COLO668 (cell line): ENCODE data around the gene FAM89A.
"Not testable (repeated sequence)": the region's sequence is repeated elsewhere in the genome, so short reads cannot be mapped to it uniquely, and the experiment has no call there.

Experiments used
- DNase-seq: peaks from one replicate; lab custom pipeline; 2025; ENCODE audit not compliant: unreplicated experiment; lab: John Stamatoyannopoulos, UW

FAM89A gene

DNA sequence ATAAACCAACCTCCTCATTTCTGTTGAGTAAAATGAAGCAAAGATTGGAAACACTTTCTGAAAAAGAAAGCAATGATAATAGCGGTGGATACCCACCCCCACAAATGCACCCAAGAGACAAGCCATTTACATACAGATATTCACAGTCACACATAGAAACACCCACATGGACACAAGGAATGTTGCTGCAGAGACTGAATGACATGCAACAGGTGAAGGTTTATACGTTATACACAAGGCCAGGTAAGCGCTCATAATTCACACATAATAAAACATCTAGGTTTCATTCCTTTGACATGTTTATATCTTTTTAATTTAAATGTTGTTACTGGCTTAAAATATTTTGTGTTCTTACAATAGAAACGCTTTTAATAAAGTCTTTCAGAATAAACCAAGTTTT, 39.9 kb downstream of the FAM89A start:
- no peak for DNase-seq

DNA sequence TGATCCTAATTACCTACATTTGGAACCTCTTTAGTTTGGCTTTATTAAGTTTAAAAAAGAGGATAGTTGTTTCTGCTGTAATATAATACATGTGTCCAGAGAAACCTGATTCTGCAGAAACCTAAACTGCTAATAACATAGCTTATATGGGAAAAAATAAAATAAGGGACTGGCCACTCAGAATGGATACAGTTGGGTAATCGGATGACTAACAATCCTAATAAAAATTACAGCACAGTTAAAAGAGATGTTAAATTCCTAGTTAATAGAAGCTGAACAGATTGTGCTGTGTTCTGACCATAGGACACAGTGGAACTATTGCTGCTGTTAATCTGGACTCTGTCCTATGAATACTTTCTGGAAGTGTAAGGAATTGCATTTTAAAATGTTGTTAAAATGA, 45.2 kb downstream of the FAM89A start:
- no peak for DNase-seq

DNA sequence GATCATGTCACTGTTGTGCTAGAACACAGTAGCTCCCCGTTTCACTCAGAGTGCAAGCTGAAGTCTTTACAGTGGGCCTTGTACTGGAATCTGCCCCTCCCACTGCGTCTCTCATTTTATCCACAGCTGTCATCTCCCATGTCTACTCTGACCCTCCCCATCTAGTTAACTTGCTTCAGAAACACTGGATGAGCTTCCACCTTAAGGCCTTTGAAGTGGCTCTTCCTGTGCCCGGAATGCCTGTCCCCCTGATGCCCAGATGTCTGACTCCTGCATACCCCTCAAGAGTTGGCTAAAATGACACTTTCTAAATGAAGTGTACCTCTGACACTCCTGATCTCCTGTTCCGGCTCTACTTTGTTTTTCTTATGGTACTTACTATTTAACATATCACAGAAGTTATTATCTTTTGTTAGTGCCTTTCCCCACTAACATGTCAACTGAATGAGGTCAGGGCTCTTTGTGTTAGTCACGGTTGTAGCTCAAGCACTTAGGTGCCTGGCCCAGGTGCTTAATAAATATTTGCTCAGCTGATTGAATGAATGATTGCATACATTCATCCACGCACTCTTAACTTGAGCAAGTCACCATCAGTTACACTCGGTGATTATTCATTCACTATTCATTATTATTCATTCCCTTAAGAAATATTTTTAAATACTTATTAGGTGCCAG, 47.8 kb downstream of the FAM89A start:
- peak; percentile 52 for DNase-seq

DNA sequence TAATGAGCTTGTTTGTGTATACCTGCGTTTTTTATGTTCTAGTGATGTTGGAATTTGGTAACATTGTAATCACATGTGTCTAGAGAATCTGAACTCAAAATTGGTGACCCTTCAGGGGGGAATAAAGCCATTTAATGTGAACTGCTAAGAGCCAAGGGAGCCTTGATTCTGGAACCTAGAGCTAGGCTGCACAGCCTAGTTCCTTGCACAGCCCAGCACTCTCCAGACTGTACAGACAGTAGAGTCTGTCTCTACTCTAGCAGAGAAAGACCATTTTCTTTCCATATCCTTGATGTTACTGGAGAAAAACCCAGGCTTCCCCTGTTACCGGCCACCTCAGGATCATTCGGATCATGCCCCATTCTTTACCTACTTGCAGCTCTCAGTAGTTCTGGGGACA, 52.6 kb downstream of the FAM89A start:
- no peak for DNase-seq

DNA sequence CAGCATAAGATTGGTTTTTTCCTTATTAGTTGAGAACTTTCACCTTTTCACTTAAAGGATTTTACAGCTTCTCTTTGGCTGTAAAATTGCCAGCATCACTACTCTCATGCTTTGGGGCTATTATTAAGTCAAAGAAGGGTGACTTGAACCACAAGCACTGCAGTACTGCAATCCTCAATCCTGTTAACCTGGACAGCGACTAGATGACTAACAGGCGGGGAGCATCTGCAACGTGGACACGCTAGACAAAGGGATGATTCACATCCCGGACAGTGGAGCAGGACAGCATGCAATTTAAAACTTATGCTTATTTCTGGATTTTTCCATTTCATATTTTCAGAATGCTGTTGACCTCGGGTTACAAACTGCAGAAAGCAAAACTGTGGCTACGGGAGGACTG, 53.1 kb downstream of the FAM89A start:
- DNase-seq, result no peak

DNA sequence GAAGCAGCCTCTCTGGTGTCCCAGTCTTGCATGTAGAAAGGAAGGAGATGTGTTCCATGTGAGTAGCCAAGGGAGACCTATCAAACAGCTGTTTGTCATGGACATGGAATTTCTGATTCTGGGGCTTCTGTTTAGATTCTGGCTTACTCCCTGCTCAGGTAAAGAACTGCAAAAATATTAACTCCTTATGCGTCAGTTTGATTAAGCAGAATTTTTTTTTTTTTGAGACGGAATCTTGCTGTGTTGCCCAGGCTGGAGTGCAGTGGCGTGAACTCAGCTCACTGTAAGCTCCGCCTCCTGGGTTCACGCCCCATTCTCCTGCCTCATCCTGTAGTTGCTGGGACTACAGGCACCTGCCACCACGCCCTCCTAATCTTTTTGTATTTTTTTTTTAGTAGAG, 54.3 kb downstream of the FAM89A start:
- no peak for DNase-seq

DNA sequence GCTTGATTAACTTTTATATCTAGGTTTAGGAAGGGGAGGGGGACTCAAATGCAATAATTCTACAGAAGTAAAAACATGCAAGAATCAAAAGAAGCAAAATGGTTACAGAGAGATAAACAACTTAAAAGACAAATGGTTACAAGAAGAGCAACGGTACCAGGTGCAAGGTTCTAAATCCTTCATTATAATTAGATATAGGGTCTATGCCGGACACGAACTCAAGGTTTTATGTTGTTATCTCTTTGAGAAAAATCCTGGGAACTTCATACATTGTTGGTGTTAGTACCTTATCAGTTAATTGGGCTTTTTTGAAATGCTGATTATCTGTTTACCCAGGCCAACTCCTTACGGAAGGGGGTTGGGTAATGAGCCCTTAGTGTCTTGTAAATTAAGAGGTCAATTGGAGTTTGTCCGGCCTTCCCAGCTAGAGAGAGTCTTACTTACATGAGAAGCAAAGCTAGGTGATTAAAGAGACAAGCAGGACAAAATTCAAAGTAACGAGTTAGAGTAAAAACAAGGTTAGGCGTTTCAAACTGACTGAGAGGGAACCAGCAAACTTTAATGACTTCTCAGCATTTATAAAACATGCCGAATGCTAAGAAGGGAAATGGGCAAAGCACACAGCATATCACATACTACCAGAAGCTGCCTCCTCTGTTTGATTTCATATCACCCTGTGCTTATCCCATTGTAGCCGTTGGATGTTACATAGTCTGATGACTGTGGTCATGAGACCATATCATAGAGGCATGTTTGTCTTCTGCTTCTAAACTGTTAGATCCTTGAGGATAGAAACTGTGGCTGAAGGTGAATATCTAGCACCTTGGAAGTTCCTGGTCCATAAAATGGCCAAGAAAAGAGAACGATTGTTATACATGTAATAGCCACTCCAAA, 55.2 kb downstream of the FAM89A start:
- not testable (repeated sequence) for DNase-seq

DNA sequence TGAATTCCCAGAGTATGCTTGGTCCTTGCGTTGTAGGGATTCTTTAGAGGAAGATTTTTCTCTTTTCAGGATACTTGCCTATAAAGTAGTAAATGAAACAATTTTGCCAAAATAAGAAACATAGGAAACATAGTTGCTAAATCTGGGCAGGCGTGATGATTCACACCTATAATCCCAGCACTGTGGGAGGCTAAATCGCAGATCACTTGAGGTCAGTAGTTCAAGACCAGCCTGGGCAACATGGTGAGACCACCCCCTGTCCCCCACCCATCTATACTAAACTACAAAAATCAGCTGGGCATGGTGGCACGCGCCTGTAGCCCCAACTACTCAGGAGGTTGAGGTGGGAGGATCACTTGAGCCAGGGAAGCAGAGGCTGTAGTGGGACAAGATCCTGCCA, 56.2 kb downstream of the FAM89A start:
- DNase-seq, result no peak

DNA sequence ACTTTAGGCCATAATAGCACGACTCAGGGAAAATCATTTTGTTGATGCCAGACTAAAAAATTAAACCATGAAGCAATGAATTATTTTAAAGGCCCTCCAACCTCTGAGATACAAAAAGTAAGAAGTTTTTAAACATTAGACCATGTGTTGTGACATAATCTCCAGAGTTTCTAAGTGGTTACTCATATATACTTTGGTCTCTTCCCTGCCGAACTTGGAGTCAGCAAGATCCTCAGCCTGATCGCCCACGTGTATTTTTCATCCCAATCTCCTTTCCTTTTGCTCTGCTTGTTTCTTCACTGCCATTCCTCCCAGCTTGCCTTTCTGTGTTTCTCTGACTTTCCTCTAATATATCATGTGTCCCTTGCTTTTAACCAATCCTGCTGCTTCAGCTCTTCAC, 57.4 kb downstream of the FAM89A start:
- no peak for DNase-seq

DNA sequence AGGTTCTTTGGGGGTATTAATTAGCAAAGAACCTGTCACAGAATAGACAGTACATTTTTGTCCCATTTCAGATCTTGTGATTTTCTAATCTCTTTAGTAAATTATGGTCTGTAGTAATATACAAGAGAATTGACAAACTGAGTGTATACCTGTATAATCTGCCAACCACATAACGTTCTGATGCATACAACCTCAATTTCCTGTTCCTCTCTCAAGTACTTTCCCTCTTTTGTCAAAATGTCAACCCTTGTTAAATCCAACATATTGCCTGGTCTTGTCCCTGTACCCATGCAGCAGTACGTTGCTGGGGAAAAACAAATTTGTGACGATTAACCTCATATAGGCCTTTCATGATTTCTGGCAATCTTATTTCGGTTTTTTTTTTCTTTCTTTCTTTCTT, 60.1 kb downstream of the FAM89A start:
- no peak for DNase-seq

DNA sequence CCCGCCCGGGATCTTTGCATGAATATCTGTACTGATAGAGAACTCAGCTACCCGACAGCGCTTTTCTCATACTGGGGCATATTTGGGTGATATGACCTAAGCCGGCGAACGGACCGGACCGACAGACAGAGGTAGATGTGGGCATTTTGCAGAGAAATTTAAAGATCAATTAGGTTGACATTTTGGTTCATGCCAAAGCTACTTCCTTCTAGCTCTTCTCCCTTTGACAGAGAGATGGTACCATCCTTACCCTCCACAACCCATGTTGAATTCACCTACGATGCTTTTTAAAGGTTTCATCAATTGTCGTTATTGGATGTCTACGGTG, 60.7 kb downstream of the FAM89A start:
- DNase-seq, result no peak

DNA sequence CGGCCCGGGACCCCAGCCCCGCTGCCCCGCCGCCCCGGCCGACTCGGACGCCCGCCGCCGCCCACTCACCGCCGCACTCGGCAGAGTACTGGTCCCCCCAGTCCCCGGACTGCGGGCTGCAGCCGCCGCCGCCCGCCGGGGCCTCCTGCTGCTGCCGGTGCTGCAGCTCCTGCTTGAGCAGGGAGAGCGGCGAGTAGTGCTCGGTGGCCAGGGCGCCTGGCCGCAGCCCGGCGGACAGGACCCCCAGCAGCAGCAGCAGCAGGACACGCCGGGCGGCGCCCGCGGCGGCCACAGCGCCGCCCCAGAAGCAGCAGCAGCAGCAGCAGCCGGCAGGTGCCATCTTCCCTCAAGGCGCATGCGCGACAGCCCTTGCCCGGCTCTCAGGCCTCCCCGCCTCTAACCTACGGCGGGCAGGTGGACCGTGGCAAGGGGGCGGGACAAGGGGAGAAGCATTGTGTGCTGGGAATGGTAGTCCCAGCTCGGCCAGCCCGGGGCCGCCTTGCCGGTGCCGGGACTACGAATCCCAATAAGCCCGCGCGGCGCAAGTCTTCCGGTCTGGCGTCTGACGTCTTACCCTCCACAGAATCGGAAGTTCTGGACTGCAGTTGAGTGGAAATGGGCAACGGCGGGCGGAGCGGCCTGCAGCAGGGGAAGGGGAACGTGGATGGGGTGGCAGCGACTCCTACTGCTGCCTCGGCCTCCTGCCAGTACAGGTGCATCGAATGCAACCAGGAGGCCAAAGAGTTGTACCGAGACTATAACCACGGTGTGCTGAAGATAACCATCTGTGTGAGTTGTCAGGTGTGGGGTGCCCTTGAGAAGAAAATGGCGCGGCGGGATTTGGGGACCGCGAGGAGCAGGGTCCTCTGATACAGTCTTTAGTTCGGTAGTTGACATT, 61.3 kb downstream of the FAM89A start, which contains the start of the genes ARV1 and TTC13:
Gene ARV1 (plus strand): TSS at position 604 of the 898 bp plus-strand sequence. CDS start 12 bp downstream, at position 616.
Gene TTC13 (minus strand): TSS at position 371 of the 898 bp plus-strand sequence. CDS start 31 bp downstream, at position 340.
- peak; percentile 100 for DNase-seq

DNA sequence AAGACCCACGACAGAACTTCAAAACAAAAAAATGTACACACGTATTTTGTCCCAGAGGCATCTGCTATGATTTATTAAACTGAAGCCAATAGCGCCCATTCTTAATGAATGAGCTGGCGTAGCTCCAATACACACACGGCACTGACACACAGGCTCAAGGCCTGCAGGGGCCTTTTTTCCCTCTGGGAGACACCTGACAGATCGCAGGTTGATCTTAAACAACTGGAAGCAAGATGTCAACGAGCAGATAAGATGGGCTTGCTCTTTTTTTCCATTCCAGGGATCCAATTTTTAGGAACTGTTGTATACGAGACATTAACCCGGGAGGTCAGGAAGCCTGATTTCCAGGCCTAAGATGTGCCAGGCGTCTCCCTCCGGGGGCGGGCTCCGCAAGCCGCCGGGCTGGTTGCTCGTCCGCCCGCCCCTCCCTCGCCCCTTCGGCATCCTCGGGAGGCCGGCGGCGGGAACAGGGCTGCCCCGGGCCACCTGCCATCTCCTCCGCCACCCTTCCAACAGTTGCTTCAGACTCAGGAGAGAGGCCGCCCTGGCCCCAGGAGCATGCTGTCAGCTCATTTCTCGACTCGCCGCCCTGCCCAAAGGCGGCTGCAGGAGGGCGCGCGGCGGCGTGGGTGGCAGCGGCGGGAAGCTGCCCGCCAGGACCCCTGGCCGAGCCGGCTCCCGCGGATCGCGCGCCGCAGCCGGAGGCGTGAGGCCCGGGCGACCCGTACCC, 62.1 kb downstream of the FAM89A start:
- peak; percentile 74 for DNase-seq

DNA sequence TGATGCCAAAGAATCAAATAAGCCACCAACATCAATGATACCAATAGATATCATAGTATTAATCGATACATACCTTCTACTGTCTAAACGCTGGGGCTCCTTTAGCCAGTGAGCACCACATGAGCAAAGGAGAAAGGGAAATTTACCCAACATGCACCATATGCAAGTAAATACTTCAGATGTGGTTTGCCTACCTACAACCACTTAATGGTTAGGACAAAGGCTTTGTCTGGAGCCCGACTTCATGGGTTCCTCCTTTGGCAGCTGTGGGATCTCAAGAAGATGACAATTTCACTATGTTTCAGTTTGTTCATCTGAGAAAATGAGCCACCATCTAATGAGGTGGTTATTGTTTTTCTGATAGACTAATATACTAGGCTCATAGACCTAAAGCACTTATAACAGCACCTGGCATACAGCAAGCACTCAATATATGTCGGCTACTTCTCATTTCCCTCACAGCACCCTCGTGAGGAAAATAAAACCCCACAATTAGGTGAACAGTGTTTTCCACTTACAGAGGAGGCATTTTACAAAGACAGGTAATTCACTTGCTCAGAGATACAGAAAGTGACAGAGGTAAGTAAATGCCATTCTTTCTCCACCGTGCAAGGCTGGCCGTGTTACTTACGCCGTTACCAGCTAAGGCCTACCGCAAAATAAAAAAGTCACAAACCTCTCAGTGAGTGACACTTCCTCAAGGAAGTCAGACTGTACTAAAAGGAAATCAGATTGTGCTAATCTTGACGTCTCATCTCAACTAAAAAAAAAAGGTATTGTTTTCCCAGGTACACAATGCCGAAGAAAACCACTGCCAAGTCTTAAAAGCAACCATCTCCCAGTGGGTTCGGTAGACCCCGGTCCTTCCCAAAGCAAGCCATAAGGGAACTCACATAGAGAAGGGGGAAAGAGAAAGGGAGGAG, 63.0 kb downstream of the FAM89A start:
- no peak for DNase-seq

DNA sequence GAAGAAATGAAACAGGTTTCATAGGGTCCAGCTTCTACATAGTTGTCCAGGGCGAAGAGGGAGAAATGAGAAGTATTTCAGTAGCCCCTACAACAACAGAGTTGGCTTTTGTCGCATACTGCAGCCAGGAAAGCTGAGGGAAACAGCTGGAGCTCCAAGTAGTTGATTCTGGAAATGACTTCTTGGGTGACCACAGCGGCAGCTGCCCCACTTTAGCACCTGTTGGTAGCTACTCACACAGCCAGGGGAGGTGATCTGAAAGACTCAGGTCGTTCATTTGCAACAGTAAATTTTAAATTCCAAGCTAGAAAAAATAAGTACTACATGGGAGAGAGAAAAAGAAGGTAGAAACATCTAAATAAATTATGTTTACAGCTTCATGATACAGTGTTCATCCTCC, 63.7 kb downstream of the FAM89A start:
- no peak for DNase-seq

DNA sequence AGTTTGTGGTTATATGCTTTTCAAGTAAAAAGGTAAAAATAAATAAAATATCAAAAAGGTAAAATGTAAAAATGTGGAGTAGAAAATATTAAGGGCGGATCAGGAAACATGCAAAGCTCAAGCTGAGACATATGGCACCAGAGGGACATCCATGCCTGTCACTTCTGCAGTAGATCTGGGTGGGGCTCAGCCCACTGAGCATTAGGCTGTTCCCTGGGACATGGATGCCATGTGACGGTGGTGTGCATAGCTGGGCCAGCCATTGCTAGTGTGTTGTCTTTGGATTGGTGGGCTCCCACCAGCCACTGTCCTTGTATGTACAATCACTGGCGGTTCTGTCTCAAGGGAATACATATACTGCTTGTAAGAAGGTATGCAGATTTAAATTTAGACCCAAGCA, 64.4 kb downstream of the FAM89A start:
- no peak for DNase-seq

DNA sequence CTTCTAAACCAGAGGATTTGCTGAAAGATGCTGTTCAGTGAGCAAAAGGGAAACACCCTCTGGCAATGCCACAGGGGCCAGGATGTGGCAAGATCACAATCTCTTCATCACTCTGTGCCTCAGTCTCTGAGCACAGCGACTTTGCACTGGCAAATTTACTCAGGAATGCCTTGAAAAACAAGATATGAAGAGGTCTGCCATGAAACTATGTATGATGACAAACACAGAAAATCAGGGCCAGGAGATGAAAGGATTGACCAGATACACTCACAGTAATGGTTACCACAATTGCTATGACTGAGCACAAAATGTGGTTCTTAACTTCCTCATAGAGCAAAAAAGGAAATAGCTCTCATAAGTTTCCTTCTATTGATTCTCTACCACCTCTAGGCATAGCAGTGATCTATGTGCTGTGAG, 67.2 kb downstream of the FAM89A start:
- DNase-seq, result no peak

DNA sequence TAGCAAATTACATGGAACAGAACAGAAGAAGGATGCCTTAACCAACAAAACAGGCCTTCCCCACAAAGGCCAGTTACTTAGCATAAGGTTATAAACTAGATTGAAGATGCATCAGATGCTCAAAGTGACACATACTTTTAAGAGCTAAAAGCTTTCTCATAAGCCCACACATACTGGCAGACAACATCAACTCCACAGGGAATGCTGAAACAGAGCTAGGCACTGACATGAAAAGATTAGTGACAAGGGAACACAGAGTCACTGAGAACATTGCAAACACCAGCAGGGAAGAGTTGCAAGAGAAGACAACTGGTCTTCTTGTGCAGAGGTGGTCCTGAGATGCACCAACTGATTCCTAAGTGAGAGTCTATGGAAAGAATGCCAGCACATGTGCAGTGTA, 68.3 kb downstream of the FAM89A start:
- DNase-seq, result no peak

DNA sequence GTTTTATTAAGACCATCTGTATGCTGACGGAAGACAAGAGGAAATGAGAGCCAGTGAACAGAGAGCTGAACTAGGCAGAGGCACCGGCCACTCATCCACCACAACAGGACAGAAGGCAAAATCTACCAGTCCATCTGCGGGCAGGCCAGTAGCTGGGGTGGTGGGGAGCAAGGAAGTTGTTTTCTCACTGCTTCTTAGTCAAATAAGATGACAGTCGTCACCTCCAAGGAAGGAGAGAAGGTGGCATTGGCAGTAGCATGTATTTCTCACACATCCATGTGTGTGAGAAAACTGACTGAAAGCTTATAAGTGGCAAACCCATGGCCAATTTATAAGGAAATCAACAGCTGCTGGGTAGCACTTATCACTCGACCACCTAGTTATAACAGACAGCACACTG, 69.6 kb downstream of the FAM89A start:
- no peak for DNase-seq
